ENCODE measurements around the gene NCS1. TPM values are rescaled to one million over a fixed set of nuclear protein-coding genes. Genes with fewer than 3 reads are reported as not detected.

Gene NCS1
- total and polyA plus RNA-seq, 2 of the 8 experiments (the other 6 are each of a cell fraction or from before 2014, with no cell fraction given): 34.7 to 47.6 TPM

DNA sequence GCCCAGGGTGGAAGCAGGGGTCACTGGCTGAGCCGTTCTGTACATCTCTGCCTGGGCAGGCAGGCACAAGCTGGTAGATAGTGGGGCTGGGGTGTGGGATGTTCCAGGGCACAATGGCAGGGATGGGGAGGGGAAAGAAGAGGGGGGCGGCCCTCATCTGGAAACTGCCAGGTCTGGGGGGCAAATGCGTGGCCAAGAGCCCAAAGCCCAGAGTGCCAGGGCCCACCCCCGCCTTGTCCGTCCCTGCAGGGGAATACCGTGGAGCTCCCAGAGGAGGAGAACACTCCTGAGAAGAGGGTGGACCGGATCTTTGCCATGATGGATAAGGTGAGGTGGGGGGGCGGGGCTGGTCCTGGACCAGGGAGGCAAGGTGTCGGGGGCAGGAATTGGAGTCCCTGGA is 50.6 kb downstream of the NCS1 start (continued):
- TF ChIP-seq EP300 (IDR thresholded peaks at IDR 0.05; ENCODE audit: borderline replicate concordance in 1 of 2, low read depth in 2 of 2, low read length in 2 of 2) (no peak), E2F6 (IDR thresholded peaks at IDR 0.05) (no peak)

All from H1 (cell line).